Stimulated activated naive CD8-positive, alpha-beta T cell treated with anti-CD3 and anti-CD28 coated beads, Interleukin-15, amount 100 ng/mL, for 72 hours (primary cell): ENCODE results near the gene KCNQ1.
A peak's percentile ranks its signal among the peaks of the same experiment; 100 is the strongest.

Experiments used
- ATAC-seq: fragments of 150-1000 bp; cut with Tn5 transposase; 2 replicates; pipeline ENCODE4 v1.10.0; 2021; ENCODE audit warnings: mild to moderate bottlenecking, moderate library complexity
- DNase-seq, 2 donors: peaks; one replicate each; pipeline ENCODE4 v3.0.0; 2021 to 2022
- H3K27ac Mint-ChIP-seq, 2 donors: one replicate each; pipeline ENCODE4 v1.8.0; 2022; ENCODE audit warnings: mild to moderate bottlenecking in 2 of 2, mixed read lengths in 2 of 2, moderate library complexity in 2 of 2
- H3K27me3 Mint-ChIP-seq: one replicate; pipeline ENCODE4 v1.8.0; 2022; ENCODE audit warnings: mixed read lengths
- H3K4me1 Mint-ChIP-seq: one replicate; pipeline ENCODE4 v1.8.0; 2022; ENCODE audit warnings: mild to moderate bottlenecking, mixed read lengths
- H3K4me3 Mint-ChIP-seq, 2 donors: one replicate each; pipeline ENCODE4 v1.8.0; 2022; ENCODE audit warnings: mild to moderate bottlenecking in 2 of 2, mixed read lengths in 2 of 2, moderate library complexity in 1 of 2
- H3K9me3 Mint-ChIP-seq, 2 donors: one replicate each; pipeline ENCODE4 v1.8.0; 2022; ENCODE audit warnings: mixed read lengths in 2 of 2

Gene KCNQ1

GRCh38 chr11:2444821-2445745 is at the start of gene KCNQ1:
KCNQ1 (plus strand) TSS chr11:2445008; CDS start chr11:2445099, 91 bp downstream.
- peak; percentile 45 to 73 for DNase-seq
- no peaks in the 10 kb centered on the region for H3K27me3 Mint-ChIP-seq
- ATAC-seq, result peak; percentile 67
- H3K27ac Mint-ChIP-seq, result peak within 1 kb of the TSS in 1 of 2 donors; percentile 69
- H3K9me3 Mint-ChIP-seq, result no peaks in the 10 kb centered on the region
- H3K4me1 Mint-ChIP-seq, result peaks cover 56% of the 10 kb centered on the region
- peak within 1 kb of the TSS; percentile 90 to 96 for H3K4me3 Mint-ChIP-seq

GRCh38 chr11:2395211-2395730 is 49.5 kb upstream of the KCNQ1 start:
- DNase-seq (no peak), ATAC-seq (no peak)
- no peaks in the 10 kb centered on the region for H3K27me3 Mint-ChIP-seq
- no peak overlapping the region for H3K4me3 Mint-ChIP-seq
- H3K4me1 Mint-ChIP-seq, result peaks cover 13% of the 10 kb centered on the region
- H3K9me3 Mint-ChIP-seq, result no peaks in the 10 kb centered on the region
- H3K27ac Mint-ChIP-seq, result no peak overlapping the region

- Mint-ChIP-seq H3K27ac (no peak overlapping the region), H3K4me3 (no peak overlapping the region), H3K4me1 (peaks cover 9% of the 10 kb centered on the region), H3K27me3 (no peaks in the 10 kb centered on the region), H3K9me3 (no peaks in the 10 kb centered on the region)
- DNase-seq, result no peak
- ATAC-seq, result no peak
These were observed 49.0 kb upstream of the KCNQ1 start for GRCh38 chr11:2395856-2396255.

- no peak overlapping the region for H3K4me3 Mint-ChIP-seq
- H3K4me1 Mint-ChIP-seq, result peaks cover 13% of the 10 kb centered on the region
- no peak overlapping the region for H3K27ac Mint-ChIP-seq
- no peaks in the 10 kb centered on the region for H3K27me3 Mint-ChIP-seq
- ATAC-seq (no peak), DNase-seq (no peak)
- no peaks in the 10 kb centered on the region for H3K9me3 Mint-ChIP-seq
These were observed 48.3 kb upstream of the KCNQ1 start for GRCh38 chr11:2396471-2396870.

GRCh38 chr11:2397005-2397404 is 47.8 kb upstream of the KCNQ1 start:
- H3K4me3 Mint-ChIP-seq, result no peak overlapping the region

GRCh38 chr11:2398664-2399355 is 46.0 kb upstream of the KCNQ1 start:
- H3K4me3 Mint-ChIP-seq, result peak overlapping the region; percentile 90 to 96
- no peak for DNase-seq
- H3K4me1 Mint-ChIP-seq, result peaks cover 30% of the 10 kb centered on the region
- H3K9me3 Mint-ChIP-seq, result no peaks in the 10 kb centered on the region
- peak overlapping the region; percentile 81 to 99 for H3K27ac Mint-ChIP-seq
- no peak for ATAC-seq
- H3K27me3 Mint-ChIP-seq, result no peaks in the 10 kb centered on the region

More at GRCh38 chr11:2397005-2397404, 47.8 kb upstream of the KCNQ1 start:
- Mint-ChIP-seq H3K9me3 (no peaks in the 10 kb centered on the region), H3K4me1 (peaks cover 18% of the 10 kb centered on the region), H3K27ac (no peak overlapping the region), H3K27me3 (no peaks in the 10 kb centered on the region)
- no peak for ATAC-seq
- no peak for DNase-seq

GRCh38 chr11:2399488-2400068 is 45.2 kb upstream of the KCNQ1 start:
- H3K9me3 Mint-ChIP-seq, result no peaks in the 10 kb centered on the region
- peak overlapping the region; percentile 90 to 96 for H3K4me3 Mint-ChIP-seq
- peaks cover 30% of the 10 kb centered on the region for H3K4me1 Mint-ChIP-seq
- DNase-seq (peak; percentile 33 to 38), ATAC-seq (peak; percentile 2)
- H3K27me3 Mint-ChIP-seq, result no peaks in the 10 kb centered on the region
- H3K27ac Mint-ChIP-seq, result peak overlapping the region; percentile 86 to 99

- peak; percentile 88 for ATAC-seq
- H3K4me1 Mint-ChIP-seq, result peaks cover 30% of the 10 kb centered on the region
- peak within 1 kb of the TSS; percentile 90 to 96 for H3K4me3 Mint-ChIP-seq
- H3K27me3 Mint-ChIP-seq, result no peaks in the 10 kb centered on the region
- peak; percentile 99 to 100 for DNase-seq
- peak within 1 kb of the TSS; percentile 95 to 99 for H3K27ac Mint-ChIP-seq
- H3K9me3 Mint-ChIP-seq, result no peaks in the 10 kb centered on the region
These were observed 44.6 kb upstream of the KCNQ1 start, which contains the start of gene TSSC4 for GRCh38 chr11:2400069-2400761. TSSC4 (plus strand) TSS chr11:2400750; CDS start chr11:2402634, 1,884 bp downstream.

GRCh38 chr11:2400762-2401435 is 43.9 kb upstream of the KCNQ1 start:
- no peaks in the 10 kb centered on the region for H3K27me3 Mint-ChIP-seq
- H3K9me3 Mint-ChIP-seq, result no peaks in the 10 kb centered on the region
- H3K4me3 Mint-ChIP-seq, result peak overlapping the region; percentile 90 to 96
- ATAC-seq (no peak), DNase-seq (no peak)
- peaks cover 30% of the 10 kb centered on the region for H3K4me1 Mint-ChIP-seq
- peak overlapping the region; percentile 95 to 99 for H3K27ac Mint-ChIP-seq

GRCh38 chr11:2401436-2401984 is 43.3 kb upstream of the KCNQ1 start:
- Mint-ChIP-seq H3K27ac (peak overlapping the region; percentile 95 to 99), H3K27me3 (no peaks in the 10 kb centered on the region), H3K9me3 (no peaks in the 10 kb centered on the region), H3K4me3 (peak overlapping the region; percentile 90 to 96), H3K4me1 (peaks cover 30% of the 10 kb centered on the region)
- no peak for DNase-seq
- no peak for ATAC-seq

GRCh38 chr11:2402106-2402505 is 42.7 kb upstream of the KCNQ1 start:
- H3K27ac Mint-ChIP-seq, result peak overlapping the region in 1 of 2 donors; percentile 19
- H3K9me3 Mint-ChIP-seq, result no peaks in the 10 kb centered on the region
- no peaks in the 10 kb centered on the region for H3K27me3 Mint-ChIP-seq
- peak overlapping the region; percentile 90 to 96 for H3K4me3 Mint-ChIP-seq
- ATAC-seq (no peak), DNase-seq (no peak)
- peaks cover 30% of the 10 kb centered on the region for H3K4me1 Mint-ChIP-seq

- no peak for ATAC-seq
- Mint-ChIP-seq H3K9me3 (no peaks in the 10 kb centered on the region), H3K4me3 (peak overlapping the region in 1 of 2 donors; percentile 52), H3K4me1 (peaks cover 30% of the 10 kb centered on the region), H3K27ac (peak overlapping the region in 1 of 2 donors; percentile 65), H3K27me3 (no peaks in the 10 kb centered on the region)
- no peak for DNase-seq
These were observed 41.7 kb upstream of the KCNQ1 start for GRCh38 chr11:2402890-2403645.

- Mint-ChIP-seq H3K9me3 (no peaks in the 10 kb centered on the region), H3K4me3 (no peak overlapping the region), H3K4me1 (peaks cover 21% of the 10 kb centered on the region), H3K27me3 (no peaks in the 10 kb centered on the region), H3K27ac (peak overlapping the region in 1 of 2 donors; percentile 97)
- DNase-seq, result no peak
- ATAC-seq, result no peak
These were observed 40.0 kb upstream of the KCNQ1 start for GRCh38 chr11:2404735-2405196.
